HepG2 (cell line): Measurements from ENCODE around the gene MRPL18. TPM values are rescaled to one million over a fixed set of nuclear protein-coding genes. Genes with fewer than 3 reads are reported as not detected.

Experiments
- ATF2 ChIP-seq: sonication (generic); formaldehyde crosslinking; IDR thresholded peaks from 2 replicates; pipeline ENCODE4 v1.4.0; 2020; ENCODE audit warnings: missing genetic modification reagents
- DMTF1 ChIP-seq: sonication (generic); formaldehyde crosslinking; IDR thresholded peaks from 2 replicates; pipeline ENCODE4 v1.4.0; 2020; ENCODE audit warnings: mild to moderate bottlenecking, missing genetic modification reagents
- ELF1 ChIP-seq: sonication (generic); formaldehyde crosslinking; IDR thresholded peaks from 2 replicates; pipeline ENCODE4 v1.4.0; 2020; ENCODE audit warnings: missing genetic modification reagents
- GMEB2 ChIP-seq: IDR thresholded peaks from 2 replicates; pipeline ENCODE4 v1.6.1; 2016; ENCODE audit warnings: missing biosample characterization, missing genetic modification reagents, low read depth
- HOXA7 ChIP-seq: sonication (generic); formaldehyde crosslinking; IDR thresholded peaks from 2 replicates; pipeline ENCODE4 v1.8.1; 2022; ENCODE audit warnings: mild to moderate bottlenecking, missing genetic modification reagents, moderate library complexity
- JUN ChIP-seq: sonication (generic); formaldehyde crosslinking; IDR thresholded peaks from 2 replicates; pipeline ENCODE4 v1.4.0; 2020; ENCODE audit warnings: mild to moderate bottlenecking, missing genetic modification reagents
- KDM2A ChIP-seq: sonication (generic); formaldehyde crosslinking; IDR thresholded peaks from 2 replicates; pipeline ENCODE4 v1.4.0; 2020; ENCODE audit warnings: low read depth, missing genetic modification reagents, borderline replicate concordance
- KLF12 ChIP-seq: sonication (generic); formaldehyde crosslinking; IDR thresholded peaks from 2 replicates; pipeline ENCODE4 v1.4.0; 2020; ENCODE audit warnings: missing genetic modification reagents, borderline replicate concordance
- KLF15 ChIP-seq: sonication (generic); formaldehyde crosslinking; IDR thresholded peaks from 2 replicates; pipeline ENCODE4 v1.8.1; 2023; ENCODE audit warnings: borderline replicate concordance, mild to moderate bottlenecking, inconsistent platforms, missing genetic modification reagents, mixed read lengths
- MED13 ChIP-seq: sonication (generic); formaldehyde crosslinking; IDR thresholded peaks from 2 replicates; pipeline ENCODE4 v1.5.0; 2020; ENCODE audit warnings: missing genetic modification reagents
- NFIC ChIP-seq: IDR thresholded peaks from 2 replicates; pipeline ENCODE4 v1.6.1; 2012; ENCODE audit warnings: mild to moderate bottlenecking, low read length, inconsistent platforms
- PHF21A ChIP-seq: sonication (generic); formaldehyde crosslinking; IDR thresholded peaks from 2 replicates; pipeline ENCODE4 v1.5.0; 2020; ENCODE audit warnings: mild to moderate bottlenecking, missing genetic modification reagents
- RAD51 ChIP-seq: fragments of 450-650 bp; IDR thresholded peaks from 2 replicates; pipeline ENCODE4 v1.6.1; 2016; ENCODE audit warnings: borderline replicate concordance
- RXRA ChIP-seq: sonication (generic); formaldehyde crosslinking; IDR thresholded peaks from 2 replicates; pipeline ENCODE4 v1.5.1; 2020; ENCODE audit warnings: missing genetic modification reagents
- SMAD1 ChIP-seq: sonication (generic); formaldehyde crosslinking; IDR thresholded peaks from 2 replicates; pipeline ENCODE4 v1.4.0; 2020; ENCODE audit warnings: missing genetic modification reagents, low read depth, mild to moderate bottlenecking, borderline replicate concordance
- SNAPC5 ChIP-seq: sonication (generic); formaldehyde crosslinking; IDR thresholded peaks from 2 replicates; pipeline ENCODE4 v1.8.1; 2023; ENCODE audit warnings: mild to moderate bottlenecking, missing genetic modification reagents, borderline replicate concordance
- ZNF10 ChIP-seq: sonication (generic); formaldehyde crosslinking; IDR thresholded peaks from 2 replicates; pipeline ENCODE4 v1.4.0; 2020; ENCODE audit warnings: mild to moderate bottlenecking, low read depth, missing genetic modification reagents, borderline replicate concordance
- ZNF17 ChIP-seq: sonication (generic); formaldehyde crosslinking; IDR thresholded peaks from 2 replicates; pipeline ENCODE4 v1.5.0; 2020; ENCODE audit warnings: mild to moderate bottlenecking, missing genetic modification reagents
- ZNF660 ChIP-seq: sonication (generic); formaldehyde crosslinking; IDR thresholded peaks from 2 replicates; pipeline ENCODE4 v1.5.1; 2020; ENCODE audit warnings: mild to moderate bottlenecking, low read depth, missing genetic modification reagents, borderline replicate concordance
- ZNF766 ChIP-seq: sonication (generic); formaldehyde crosslinking; IDR thresholded peaks from 2 replicates; pipeline ENCODE4 v1.5.0; 2020; ENCODE audit warnings: missing genetic modification reagents, borderline replicate concordance
- polyA plus RNA-seq, 8 experiments: library from polyadenylated mRNA; depleted of rRNA in 3 of 8; stranded (reverse) in 7 of 8; unstranded in 1 of 8; fragments of >200 nt; fragmentation: Illumina TruSeq in 4 of 8; extraction: Trizol in 4 of 8; gene quantifications; 2 replicates each; pipeline versions ENCODE4 v1.2.1 to v1.2.3, GENCODE V29; 2011 to 2016; ENCODE audit warnings: low read depth in 4 of 8, missing spikeins in 1 of 8, mixed read lengths in 1 of 8; ENCODE audit not compliant: insufficient read depth in 1 of 8
- total RNA-seq, 5 experiments: library from RNA; depleted of rRNA; stranded (reverse); fragments of >200 nt; fragmentation: Illumina TruSeq; extraction: Trizol; gene quantifications; 2 replicates each; pipeline ENCODE4 v1.2.3, GENCODE V29; 2016; ENCODE audit warnings: low read depth in 1 of 5
- TF ChIP-seq, protein P1 (sequence below): sonication (generic); formaldehyde crosslinking; IDR thresholded peaks from 2 replicates; pipeline ENCODE4 v1.4.0; 2020; ENCODE audit warnings: mild to moderate bottlenecking, low read depth, missing genetic modification reagents

Gene MRPL18
- total and polyA plus RNA-seq, 2 of the 13 experiments (the other 11 are each of a cell fraction or from before 2014, with no cell fraction given), result 85.6 to 176 TPM

DNA sequence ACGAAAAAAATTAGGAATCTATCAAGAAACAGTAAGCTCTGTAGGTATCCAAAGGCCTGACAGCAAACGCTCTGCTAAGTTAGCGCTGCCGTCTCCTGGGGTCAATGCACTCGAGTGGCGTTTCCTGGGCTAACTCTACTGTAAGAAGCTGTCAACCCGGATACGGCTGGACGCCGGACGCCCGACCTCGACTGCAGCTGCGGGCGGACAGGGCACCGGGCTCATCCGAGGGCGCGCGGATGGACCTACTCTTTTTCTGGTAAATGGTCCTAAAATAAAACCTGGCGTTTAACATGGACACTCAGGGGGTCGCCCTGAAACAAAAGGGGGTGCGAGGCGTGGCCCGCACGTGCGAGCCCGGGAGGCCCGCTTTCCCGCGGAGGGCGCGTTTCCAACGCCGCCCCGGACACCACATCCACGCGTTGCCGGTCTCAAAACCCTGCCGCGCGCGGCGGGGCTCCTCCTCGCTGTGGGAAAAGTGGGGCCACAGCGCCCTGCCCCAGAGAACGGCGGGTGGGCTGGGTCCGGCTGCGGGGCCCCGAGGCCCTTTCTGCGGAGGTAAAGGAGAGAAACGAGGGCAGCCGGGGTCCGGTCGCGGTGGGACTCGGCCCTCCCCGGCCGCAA lies 1.4 kb upstream of the MRPL18 start (continued):
- TF ChIP-seq DMTF1 (CRISPR knock-in tag) (no peak), JUN (CRISPR knock-in tag) (0 out of 2 replicates have a peak, but pooled peaks have one; percentile 19), KLF12 (CRISPR knock-in tag) (no peak), HOXA7 (CRISPR knock-in tag) (no peak), SMAD1 (CRISPR knock-in tag) (no peak), SNAPC5 (no peak), MED13 (CRISPR knock-in tag) (no peak; the same call in 1 of the 2 replicates), ZNF10 (no peak), ELF1 (CRISPR knock-in tag) (peak; percentile 61), ZNF660 (CRISPR knock-in tag) (peak; percentile 56; the same call in 1 of the 2 replicates), ATF2 (no peak), ZNF766 (CRISPR knock-in tag) (no peak), GMEB2 (no peak), RAD51 (no peak), NFIC (no peak; the same call in 1 of the 2 replicates), RXRA (CRISPR knock-in tag) (peak; percentile 84), ZNF17 (CRISPR knock-in tag) (0 out of 2 replicates have a peak, but pooled peaks have one; percentile 59), PHF21A (CRISPR knock-in tag) (peak; percentile 46; the same call in 1 of the 2 replicates), KLF15 (CRISPR knock-in tag) (0 out of 2 replicates have a peak, but pooled peaks have one; percentile 32), KDM2A (CRISPR knock-in tag) (0 out of 2 replicates have a peak, but pooled peaks have one; percentile 17)
- TF ChIP-seq, protein P1, sequence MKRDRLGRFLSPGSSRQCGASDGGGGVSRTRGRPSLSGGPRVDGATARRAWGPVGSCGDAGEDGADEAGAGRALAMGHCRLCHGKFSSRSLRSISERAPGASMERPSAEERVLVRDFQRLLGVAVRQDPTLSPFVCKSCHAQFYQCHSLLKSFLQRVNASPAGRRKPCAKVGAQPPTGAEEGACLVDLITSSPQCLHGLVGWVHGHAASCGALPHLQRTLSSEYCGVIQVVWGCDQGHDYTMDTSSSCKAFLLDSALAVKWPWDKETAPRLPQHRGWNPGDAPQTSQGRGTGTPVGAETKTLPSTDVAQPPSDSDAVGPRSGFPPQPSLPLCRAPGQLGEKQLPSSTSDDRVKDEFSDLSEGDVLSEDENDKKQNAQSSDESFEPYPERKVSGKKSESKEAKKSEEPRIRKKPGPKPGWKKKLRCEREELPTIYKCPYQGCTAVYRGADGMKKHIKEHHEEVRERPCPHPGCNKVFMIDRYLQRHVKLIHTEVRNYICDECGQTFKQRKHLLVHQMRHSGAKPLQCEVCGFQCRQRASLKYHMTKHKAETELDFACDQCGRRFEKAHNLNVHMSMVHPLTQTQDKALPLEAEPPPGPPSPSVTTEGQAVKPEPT (CRISPR knock-in tag), result peak; percentile 48; the same call in 1 of the 2 replicates
